Heart right ventricle (tissue), 16 donors: Measurements from ENCODE around the gene LNX1. TPM values are rescaled to one million over a fixed set of nuclear protein-coding genes. Genes with fewer than 3 reads are reported as not detected.

ENCODE experiments used
- ATAC-seq, 8 donors: fragments of 200-7000 bp; cut with Tn5 transposase; one replicate each; pipeline ENCODE4 v1.9.1; 2020; ENCODE audit warnings: mild to moderate bottlenecking in 8 of 8, moderate library complexity in 8 of 8, moderate number of reproducible peaks in 1 of 8
- DNase-seq, 2 donors: peaks; one replicate each; pipeline ENCODE4 v3.0.0-alpha.2; 2020
- H3K27ac ChIP-seq, 10 donors: fragments of 200-600 bp; sonication (generic) in 2 of 10; one replicate each; pipeline versions ENCODE4 v1.5.0 to v1.8.0; 2020 to 2022; ENCODE audit warnings: mild to moderate bottlenecking in 3 of 10
- H3K27me3 ChIP-seq, 7 donors: fragments of 200-600 bp; one replicate each; pipeline ENCODE4 v1.8.0; 2021 to 2022; ENCODE audit warnings: mild to moderate bottlenecking in 2 of 7
- H3K36me3 ChIP-seq, 9 donors: fragments of 200-600 bp; sonication (generic) in 1 of 9; one replicate each; pipeline versions ENCODE4 v1.5.0 to v1.8.0; 2020 to 2022; ENCODE audit warnings: mild to moderate bottlenecking in 2 of 9
- H3K4me1 ChIP-seq, 9 donors: fragments of 200-600 bp; sonication (generic) in 1 of 9; one replicate each; pipeline versions ENCODE4 v1.5.0 to v1.8.0; 2020 to 2022; ENCODE audit warnings: mild to moderate bottlenecking in 4 of 9
- H3K4me3 ChIP-seq, 10 donors: fragments of 200-600 bp; sonication (generic) in 2 of 10; one replicate each; pipeline versions ENCODE4 v1.5.0 to v1.8.0; 2020 to 2022; ENCODE audit warnings: mild to moderate bottlenecking in 7 of 10, moderate library complexity in 2 of 10
- H3K9me3 ChIP-seq, 11 donors: fragments of 200-600 bp in 10 of 11; sonication (generic) in 2 of 11; one replicate each; pipeline versions ENCODE4 v1.5.0 to v1.8.0; 2013 to 2022; ENCODE audit warnings: mild to moderate bottlenecking in 2 of 11, control low read depth in 1 of 11, moderate library complexity in 1 of 11
- CTCF ChIP-seq, 9 donors: fragments of 200-600 bp; sonication (generic) in 2 of 9; IDR thresholded peaks; one replicate each; pipeline versions ENCODE4 v1.5.0 to v1.8.0; 2021 to 2022; ENCODE audit warnings: antibody characterized with exemption in 9 of 9, mild to moderate bottlenecking in 5 of 9, moderate library complexity in 1 of 9
- WGBS, 2 donors: extraction: QIAGEN DNeasy Blood & Tissue Kit; methylation state at CpG; one replicate each; pipeline ENCODE4 v1.1.7; 2013; ENCODE audit warnings: inconsistent platforms in 1 of 2; 5-methylcytosine and 5-hydroxymethylcytosine counted together
- intact Hi-C, 10 donors: fragments of 100-400 bp; cut with DNase I; formaldehyde crosslinking; loops; one replicate each; pipeline versions ENCODE4 v1.11.1 to v1.14.2; 2022
- polyA plus RNA-seq, 2 donors: library from polyadenylated mRNA; stranded (reverse); fragments of 200-250 nt; gene quantifications; one replicate each; pipeline ENCODE4 v1.2.3, GENCODE V29; 2013
- total RNA-seq, 10 donors: library from RNA; stranded (reverse); fragmentation: NEBNext Ultra II Directional in 3 of 10; extraction: Animal tissue kit (Norgen Biotek cat#: 25700) in 3 of 10; gene quantifications; one replicate each; pipeline versions ENCODE4 v1.2.1 to v1.2.4, GENCODE V29; 2021 to 2023
- donor health status: Arrhythmogenic right ventricular cardiomyopathy.
- donor health status: ischemic (EF 13 %, LVEDD 7.1; RV severe dilation, severe dysfunction).
- donor health status: healthy with polysubstance abuse.
- donor health status: DM: no; HTN: yes; CAD: no.
- donor health status: DM: no; HTN: no; CAD: no.
- donor health status: ischemic (EF 25% LVEDD 6.9; RV normal size, moderate dysfunction).
- donor health status: ischemic (EF 25% LVEDD 5.7; RV mildly dilated, moderate dysfunction).
- donor health status: healthy.
- donor health status: DM: yes; HTN: yes; CAD: no.
- donor health status: Ischemic cardiomyopathy.
- donor health status: ischemic (EF 35%, LVEDD 5.7; RV mildly dilated, moderate dysfunction).
- donor health status: nonischemic (EF 11% LVEDD 7.7; RV severe dilation, severe dysfunction).
- donor health status: DM: yes; HTN: yes; CAD: no.
- donor health status: PGD.
- donor health status: ischemic (EF 29% LVEDD 5.4; RV normal size, mild dysfunction).
- donor health status: nonischemic (EF 23%, LVEDD 6.1; RV moderate dilation, normal function).

LNX1 gene
- total and polyA plus RNA-seq, 12 donors, result 2.0 to 16.1 (median 5.6) TPM

- 56 to 66% methylated on average over 5 of the region's 5 CpGs for WGBS, 2 donors
- no peaks in the 10 kb centered on the region for H3K36me3 ChIP-seq
- H3K4me3 ChIP-seq, result no peak overlapping the region
- ATAC-seq (no peak), DNase-seq (no peak)
- H3K27me3 ChIP-seq, result no peaks in the 10 kb centered on the region
- H3K4me1 ChIP-seq, result peaks cover 0 to 26% (median 12%) of the 10 kb centered on the region in 9 donors
- no peaks in the 10 kb centered on the region for H3K9me3 ChIP-seq
- H3K27ac ChIP-seq, result no peak overlapping the region
- TF ChIP-seq CTCF (IDR thresholded peaks at IDR 0.05), result no peak
- intact Hi-C loops, result loop anchor here in 1 of 10 donors (5.0 kb wide), 1 partner anchor 49 kb away; no protein-coding TSS in a partner anchor
Observed at GRCh38 chr4:53635697-53636483, 44.6 kb upstream of the LNX1 start.

GRCh38 chr4:53633608-53634007 lies 42.3 kb upstream of the LNX1 start:
- H3K27ac ChIP-seq, result peak overlapping the region in 1 of 10 donors; percentile 17
- WGBS, 2 donors, result 51 to 76% methylated on average over 4 of the region's 4 CpGs
- no peaks in the 10 kb centered on the region for H3K36me3 ChIP-seq
- TF ChIP-seq CTCF (IDR thresholded peaks at IDR 0.05), result no peak
- H3K9me3 ChIP-seq, result no peaks in the 10 kb centered on the region
- intact Hi-C loops, result no loop called here
- H3K4me1 ChIP-seq, result peaks cover 0 to 17% (median 10%) of the 10 kb centered on the region in 9 donors
- H3K27me3 ChIP-seq, result no peaks in the 10 kb centered on the region
- no peak for DNase-seq
- no peak overlapping the region for H3K4me3 ChIP-seq
- peak in 2 of 8 donors; percentile 53 to 77 for ATAC-seq

GRCh38 chr4:53629296-53629695 lies 38.0 kb upstream of the LNX1 start:
- Histone ChIP-seq H3K9me3 (no peaks in the 10 kb centered on the region), H3K36me3 (no peaks in the 10 kb centered on the region), H3K4me3 (no peak overlapping the region), H3K4me1 (peaks cover 0 to 6% (median 0%) of the 10 kb centered on the region in 9 donors), H3K27ac (no peak overlapping the region), H3K27me3 (no peaks in the 10 kb centered on the region)
- intact Hi-C loops, result no loop called here
- WGBS, 2 donors, result 80 to 83% methylated on average over 1 of the region's 1 CpG
- TF ChIP-seq CTCF (IDR thresholded peaks at IDR 0.05), result no peak
- DNase-seq (no peak), ATAC-seq (no peak)

- H3K4me3 ChIP-seq, result no peak overlapping the region
- WGBS, 2 donors, result 50 to 68% methylated on average over 1 of the region's 1 CpG
- H3K36me3 ChIP-seq, result no peaks in the 10 kb centered on the region
- no peaks in the 10 kb centered on the region for H3K9me3 ChIP-seq
- no peak for DNase-seq
- no peak overlapping the region for H3K27ac ChIP-seq
- H3K27me3 ChIP-seq, result no peaks in the 10 kb centered on the region
- TF ChIP-seq CTCF (IDR thresholded peaks at IDR 0.05), result no peak
- peaks cover 0 to 8% (median 0%) of the 10 kb centered on the region in 9 donors for H3K4me1 ChIP-seq
- no peak for ATAC-seq
- intact Hi-C loops, result no loop called here
Observed at GRCh38 chr4:53626491-53626890, 35.2 kb upstream of the LNX1 start.
